SH-SY5Y (cell line): ENCODE data around the gene ABHD16B.

Experiments
- GATA2 ChIP-seq: IDR thresholded peaks from 2 replicates; pipeline ENCODE4 v1.6.1; 2011; ENCODE audit warnings: mild to moderate bottlenecking, low read depth, low read length
- GATA3 ChIP-seq: IDR thresholded peaks from 2 replicates; pipeline ENCODE4 v1.6.1; 2011; ENCODE audit warnings: low read depth, mild to moderate bottlenecking, low read length, moderate library complexity

DNA sequence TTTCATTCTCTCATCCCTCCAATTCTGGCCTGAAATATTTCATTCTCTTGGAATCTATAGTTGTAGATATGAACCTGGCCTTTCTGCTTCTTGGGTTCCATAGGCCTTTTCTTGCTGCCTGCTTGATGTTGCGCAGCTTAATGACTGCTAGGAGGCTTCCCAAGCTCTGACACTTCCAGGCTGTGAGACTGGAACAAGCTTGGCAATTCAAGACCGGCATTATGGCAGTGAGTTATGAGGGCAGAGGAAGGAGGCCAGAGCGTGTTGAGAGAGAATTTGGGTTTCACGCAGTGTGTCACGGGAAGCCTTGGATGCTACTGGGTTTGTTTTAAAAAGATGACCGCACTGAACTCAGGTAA lies 32.7 kb downstream of the ABHD16B start:
- no peak for TF ChIP-seq GATA3
- TF ChIP-seq GATA2: no peak
